NCI-H82 treated with DMSO at 0.1 percent for 48 hours (cell line): ENCODE measurements around the gene SHC3.

Experiments used
- DNase-seq: peaks from one replicate; lab custom pipeline; 2025; ENCODE audit not compliant: unreplicated experiment; lab: John Stamatoyannopoulos, UW

Gene SHC3

GRCh38 chr9:89054865-89055495 is 123.6 kb downstream of the SHC3 start:
- DNase-seq, result no peak

- no peak for DNase-seq
Measured at GRCh38 chr9:89053301-89053700, 125.3 kb downstream of the SHC3 start.

DNA sequence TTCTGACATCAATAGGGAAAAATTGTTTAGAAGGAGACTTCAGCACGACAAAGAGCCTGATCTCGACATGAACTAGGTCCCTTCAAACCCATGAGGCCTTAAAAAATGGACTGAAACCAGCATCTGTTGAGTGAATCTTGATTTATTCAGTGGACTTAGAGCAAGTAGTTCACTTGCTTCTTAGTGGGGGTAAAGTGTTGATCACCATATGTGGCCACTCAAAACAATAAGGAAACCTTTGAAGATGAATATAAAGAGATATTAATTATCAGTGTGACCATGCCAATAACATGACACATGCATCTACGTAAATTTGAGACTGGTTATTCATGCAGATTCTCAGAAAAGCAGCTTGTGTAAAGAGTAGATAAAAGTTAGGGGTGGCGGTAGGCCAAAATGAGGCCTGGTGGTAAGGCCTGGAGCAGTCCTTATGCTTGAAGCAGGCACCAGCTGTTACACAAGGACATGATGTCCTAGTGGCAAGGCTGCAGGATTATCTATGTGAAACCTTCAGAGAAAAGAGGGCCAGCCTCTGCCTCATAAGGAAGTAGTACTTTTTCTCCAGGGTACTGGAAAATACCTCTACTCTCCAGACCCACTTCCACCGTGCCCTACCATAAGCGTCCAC is 126.0 kb downstream of the SHC3 start:
- no peak for DNase-seq

DNA sequence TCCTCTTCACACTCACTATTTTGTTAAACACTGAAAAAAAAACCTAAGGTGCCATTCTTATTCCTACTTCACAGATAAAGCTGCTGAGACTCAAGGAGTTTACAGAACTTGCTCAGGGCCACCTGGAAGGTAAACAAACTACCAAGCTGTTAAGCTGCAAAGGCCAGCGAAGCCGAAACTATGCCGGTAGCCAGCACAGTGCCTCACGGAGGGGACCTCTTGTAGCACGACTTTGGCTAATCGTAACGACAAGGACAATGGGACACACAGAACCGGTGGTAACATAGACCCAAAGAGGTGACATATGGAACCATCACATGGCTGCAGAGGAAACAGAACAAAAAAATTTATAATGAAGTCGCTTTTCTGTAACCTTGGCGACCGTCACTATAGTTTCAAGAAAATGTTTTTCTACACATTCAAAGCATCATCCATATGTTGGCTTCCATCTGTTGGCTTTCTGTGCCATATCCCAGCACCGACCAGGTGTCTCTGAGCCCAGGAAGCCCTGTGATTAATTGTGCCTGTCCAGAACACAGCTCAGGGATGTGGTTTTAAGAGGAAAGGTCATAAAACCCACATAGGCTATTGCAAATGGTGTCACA is 127.1 kb downstream of the SHC3 start:
- DNase-seq, result no peak

- no peak for DNase-seq
Measured at GRCh38 chr9:89049646-89050045, 129.0 kb downstream of the SHC3 start.

GRCh38 chr9:89048616-89049015 is 130.0 kb downstream of the SHC3 start:
- no peak for DNase-seq

- no peak for DNase-seq
Measured at GRCh38 chr9:89047667-89048066, 131.0 kb downstream of the SHC3 start.

GRCh38 chr9:89046832-89047231 is 131.8 kb downstream of the SHC3 start:
- DNase-seq, result no peak

GRCh38 chr9:89044881-89045280 is 133.7 kb downstream of the SHC3 start:
- DNase-seq, result no peak

GRCh38 chr9:89044104-89044503 is 134.5 kb downstream of the SHC3 start:
- no peak for DNase-seq

GRCh38 chr9:89042984-89043383 is 135.6 kb downstream of the SHC3 start:
- no peak for DNase-seq

DNA sequence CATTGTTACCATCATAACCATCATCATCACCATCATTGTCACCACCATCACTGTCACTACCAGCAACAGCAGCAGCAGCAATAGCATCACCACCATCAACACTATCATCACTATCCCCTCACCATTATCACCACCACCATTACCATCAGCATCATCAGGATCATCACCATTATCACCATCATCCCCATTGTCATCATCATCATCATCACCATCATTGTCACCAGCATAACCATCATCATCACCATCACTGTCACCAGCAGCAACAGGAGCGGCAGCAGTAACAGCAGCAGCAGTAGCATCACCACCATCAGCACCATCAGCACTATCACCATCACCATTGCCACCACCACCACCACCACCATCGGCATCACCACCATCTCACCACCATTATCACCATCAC is 139.0 kb downstream of the SHC3 start:
- no peak for DNase-seq

GRCh38 chr9:89039104-89039465 is 139.5 kb downstream of the SHC3 start:
- no peak for DNase-seq

DNA sequence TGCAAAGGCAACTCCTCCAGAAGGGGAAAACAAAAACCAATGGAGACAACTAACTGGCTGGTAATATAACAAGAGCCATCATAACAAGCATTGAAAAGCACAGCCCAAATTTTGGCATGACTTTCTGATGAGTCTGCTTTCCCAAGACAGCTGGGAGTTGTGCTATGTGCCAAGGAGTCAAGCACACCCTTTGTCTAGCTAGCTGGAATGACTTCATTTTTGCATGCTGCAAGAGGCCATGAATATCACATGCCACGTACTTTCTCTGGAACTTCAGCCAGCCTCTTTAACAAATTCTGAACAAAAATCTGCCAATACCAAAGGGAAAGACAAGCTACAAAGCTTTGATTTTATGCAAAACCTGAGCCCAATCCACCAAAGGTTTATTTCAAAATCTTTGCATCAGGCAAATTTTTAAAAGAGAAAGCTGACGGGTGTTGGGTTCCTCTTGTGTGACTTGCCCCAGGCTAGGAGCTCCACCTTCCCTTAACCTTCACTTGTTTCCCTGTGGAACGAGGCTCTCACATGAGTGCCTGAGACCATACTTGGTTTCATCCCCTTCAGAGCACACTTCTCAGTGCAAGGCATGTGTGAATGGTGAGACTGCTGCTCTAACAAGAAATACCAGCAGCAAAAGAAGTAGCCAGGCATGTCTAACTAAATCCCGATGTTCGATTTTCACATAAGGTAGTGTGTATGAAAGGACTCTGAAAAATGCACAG is 140.1 kb downstream of the SHC3 start:
- DNase-seq, result no peak

DNA sequence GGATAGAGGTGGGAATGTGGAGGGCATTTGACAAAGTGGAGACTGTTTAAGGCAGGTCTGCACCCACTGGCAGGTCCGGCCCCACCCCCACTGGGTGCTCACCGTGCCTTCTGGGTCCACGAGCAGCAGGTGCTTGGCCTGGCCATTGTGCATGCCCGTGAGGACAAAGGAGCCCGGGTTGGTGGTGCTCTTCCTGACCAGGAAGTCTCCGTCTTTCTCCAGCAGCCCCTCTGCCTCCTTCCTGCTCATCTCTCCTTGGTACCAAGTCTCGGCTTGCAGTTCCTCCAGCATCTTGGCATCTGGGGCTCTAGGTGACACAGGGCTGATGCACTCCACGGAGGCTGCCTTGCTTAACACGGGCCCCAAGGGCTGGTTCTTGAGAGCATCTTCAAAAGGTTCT is 140.7 kb downstream of the SHC3 start:
- DNase-seq, result no peak

- no peak for DNase-seq
Measured at GRCh38 chr9:89037346-89037745, 141.3 kb downstream of the SHC3 start.

DNA sequence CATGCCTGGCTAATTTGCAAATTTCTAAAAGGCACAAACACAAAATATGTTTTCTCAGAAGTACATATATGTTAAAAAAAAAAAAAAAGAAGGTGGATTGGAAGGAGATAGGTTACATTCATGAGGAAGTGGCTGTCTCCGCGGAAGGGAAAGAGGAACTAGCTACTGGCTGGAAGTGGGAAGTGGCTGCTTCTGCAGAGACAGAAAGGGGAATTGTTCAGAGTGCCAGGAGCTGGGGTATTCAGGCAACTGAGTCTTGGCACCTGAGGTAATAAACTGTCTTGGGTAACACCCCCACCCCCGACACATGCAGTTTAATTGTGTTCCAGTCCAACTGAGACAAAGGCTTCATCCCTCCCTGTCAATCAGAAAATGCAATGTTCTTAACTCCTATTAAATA is 141.7 kb downstream of the SHC3 start:
- no peak for DNase-seq

GRCh38 chr9:89036383-89036782 is 142.2 kb downstream of the SHC3 start:
- no peak for DNase-seq

GRCh38 chr9:89032661-89033060 is 146.0 kb downstream of the SHC3 start:
- DNase-seq, result no peak

DNA sequence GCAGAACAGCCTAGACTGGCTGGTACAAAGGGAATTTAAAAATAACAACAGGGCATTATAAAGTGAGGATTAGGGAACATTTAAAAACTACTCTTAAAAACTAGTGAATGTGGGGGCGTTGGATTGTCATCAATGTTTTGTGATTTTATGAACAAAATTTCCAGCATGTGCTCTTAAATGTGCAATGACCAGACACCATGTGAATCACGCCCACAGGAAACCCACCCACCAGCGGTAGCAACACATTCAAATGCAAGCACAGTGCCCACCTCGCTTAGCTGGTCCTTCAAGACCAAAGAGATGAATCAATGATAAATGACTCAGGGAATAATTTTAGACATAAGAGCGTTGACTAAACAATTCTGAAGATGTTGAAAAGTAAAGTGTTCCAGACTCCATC is 146.4 kb downstream of the SHC3 start:
- DNase-seq, result no peak

DNA sequence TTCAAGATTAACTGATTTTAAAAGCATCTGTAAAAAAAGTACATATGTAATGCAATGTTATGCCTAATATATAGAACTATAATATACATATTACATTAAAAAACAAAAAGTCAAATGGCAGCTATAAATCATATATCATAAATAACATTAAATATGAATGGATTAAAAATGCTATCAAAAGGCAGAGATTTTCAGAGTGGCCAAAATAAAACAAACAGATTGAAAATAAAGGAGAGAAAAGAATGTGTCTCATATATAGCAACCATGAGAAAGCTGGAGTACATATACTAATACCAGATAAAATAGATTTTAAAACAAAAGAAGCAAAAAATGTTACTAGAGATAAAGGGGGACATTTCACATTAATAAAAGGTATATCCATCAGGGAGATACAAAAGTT is 148.8 kb downstream of the SHC3 start:
- DNase-seq, result no peak

DNA sequence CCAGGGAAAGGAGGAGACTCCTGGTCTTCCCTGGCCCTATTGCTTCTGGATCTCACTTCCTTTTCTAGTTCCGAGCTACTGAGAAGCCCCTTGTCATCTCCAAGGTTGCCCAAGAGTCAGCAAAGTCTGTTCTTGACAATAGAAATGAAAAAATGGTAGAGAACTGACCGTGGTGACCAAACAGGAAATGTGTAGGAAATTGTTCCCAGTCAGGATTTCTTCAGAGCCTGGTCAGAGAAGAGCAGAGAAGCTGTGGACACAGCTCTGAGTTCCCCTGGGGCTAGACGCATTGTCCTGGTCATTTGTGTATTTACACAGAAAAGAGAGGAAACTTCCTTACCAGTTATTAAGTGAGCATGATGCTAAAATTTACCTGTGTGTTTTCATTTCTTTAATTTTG is 151.7 kb downstream of the SHC3 start:
- no peak for DNase-seq
